ENCODE results near the gene PAK3. TPM values are rescaled to one million over a fixed set of nuclear protein-coding genes. Genes with fewer than 3 reads are reported as not detected.

The PAK3 gene
- total and polyA plus RNA-seq, 2 experiments from 2014 or later: 5.0 to 5.4 TPM

GRCh38 chrX:111168314-111168713 is 72.3 kb downstream of the PAK3 start:
- Histone ChIP-seq H3K79me2 (replicated peaks; ENCODE audit: insufficient read depth) (no peaks in the 10 kb centered on the region), H3K27ac (ENCODE audit: low read depth) (no peak overlapping the region), H3K4me1 (ENCODE audit: insufficient read depth) (no peaks in the 10 kb centered on the region), H3F3A (replicated peaks; ENCODE audit: low read depth) (no peaks in the 10 kb centered on the region), H3K36me3 (ENCODE audit: insufficient read depth) (no peaks in the 10 kb centered on the region), H3K4me2 (no peak overlapping the region), H2AFZ (no peak overlapping the region), H3K27me3 (ENCODE audit: insufficient read depth) (no peaks in the 10 kb centered on the region), H3K9me2 (ENCODE audit: insufficient read depth) (no peaks in the 10 kb centered on the region), H3K4me3 (no peak overlapping the region), H4K20me1 (replicated peaks; ENCODE audit: insufficient read depth) (no peaks in the 10 kb centered on the region)
- H3K36me3 Mint-ChIP-seq (ENCODE audit: low read depth): no peaks in the 10 kb centered on the region
- H3K27ac Mint-ChIP-seq: no peak overlapping the region
- H3K4me3 Mint-ChIP-seq: no peak overlapping the region
- no peak for TF ChIP-seq JUNB (IDR thresholded peaks at IDR 0.05; ENCODE audit: unreplicated experiment)
- TF ChIP-seq, protein P1, sequence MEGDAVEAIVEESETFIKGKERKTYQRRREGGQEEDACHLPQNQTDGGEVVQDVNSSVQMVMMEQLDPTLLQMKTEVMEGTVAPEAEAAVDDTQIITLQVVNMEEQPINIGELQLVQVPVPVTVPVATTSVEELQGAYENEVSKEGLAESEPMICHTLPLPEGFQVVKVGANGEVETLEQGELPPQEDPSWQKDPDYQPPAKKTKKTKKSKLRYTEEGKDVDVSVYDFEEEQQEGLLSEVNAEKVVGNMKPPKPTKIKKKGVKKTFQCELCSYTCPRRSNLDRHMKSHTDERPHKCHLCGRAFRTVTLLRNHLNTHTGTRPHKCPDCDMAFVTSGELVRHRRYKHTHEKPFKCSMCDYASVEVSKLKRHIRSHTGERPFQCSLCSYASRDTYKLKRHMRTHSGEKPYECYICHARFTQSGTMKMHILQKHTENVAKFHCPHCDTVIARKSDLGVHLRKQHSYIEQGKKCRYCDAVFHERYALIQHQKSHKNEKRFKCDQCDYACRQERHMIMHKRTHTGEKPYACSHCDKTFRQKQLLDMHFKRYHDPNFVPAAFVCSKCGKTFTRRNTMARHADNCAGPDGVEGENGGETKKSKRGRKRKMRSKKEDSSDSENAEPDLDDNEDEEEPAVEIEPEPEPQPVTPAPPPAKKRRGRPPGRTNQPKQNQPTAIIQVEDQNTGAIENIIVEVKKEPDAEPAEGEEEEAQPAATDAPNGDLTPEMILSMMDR (conservative IDR thresholded peaks at IDR 0.05; ENCODE audit: low read depth in 2 of 2): peak; percentile 57 to 75
- no peaks in the 10 kb centered on the region for H3K4me1 Mint-ChIP-seq
- ATAC-seq (peak; percentile 52; the same call in 2 of the 3 replicates), DNase-seq (ENCODE audit: low spot score) (peak; percentile 43)
- no peaks in the 10 kb centered on the region for H3K27me3 Mint-ChIP-seq (ENCODE audit: insufficient read depth, low read depth, poor library complexity)
- H3K9me3 Mint-ChIP-seq: no peaks in the 10 kb centered on the region

- Histone ChIP-seq H3K4me3 (no peak overlapping the region), H2AFZ (no peak overlapping the region), H3K4me2 (no peak overlapping the region), H3K4me1 (ENCODE audit: insufficient read depth) (no peaks in the 10 kb centered on the region), H3K36me3 (ENCODE audit: insufficient read depth) (no peaks in the 10 kb centered on the region), H3K9me2 (ENCODE audit: insufficient read depth) (no peaks in the 10 kb centered on the region), H3K79me2 (replicated peaks; ENCODE audit: insufficient read depth) (no peaks in the 10 kb centered on the region), H3K27me3 (ENCODE audit: insufficient read depth) (no peaks in the 10 kb centered on the region), H4K20me1 (replicated peaks; ENCODE audit: insufficient read depth) (no peaks in the 10 kb centered on the region), H3K27ac (ENCODE audit: low read depth) (no peak overlapping the region), H3F3A (replicated peaks; ENCODE audit: low read depth) (no peaks in the 10 kb centered on the region)
- no peak for DNase-seq (ENCODE audit: low spot score)
- Mint-ChIP-seq H3K4me3 (no peak overlapping the region), H3K27ac (no peak overlapping the region), H3K27me3 (ENCODE audit: insufficient read depth, low read depth, poor library complexity) (no peaks in the 10 kb centered on the region), H3K4me1 (no peaks in the 10 kb centered on the region; the same call in 2 of the 3 replicates), H3K36me3 (ENCODE audit: low read depth) (no peaks in the 10 kb centered on the region), H3K9me3 (no peaks in the 10 kb centered on the region)
- no peak for ATAC-seq
- TF ChIP-seq, protein P1 (conservative IDR thresholded peaks at IDR 0.05; ENCODE audit: low read depth in 2 of 2): no peak
- no peak for TF ChIP-seq EZH2 (IDR thresholded peaks at IDR 0.05; ENCODE audit: low read depth, unreplicated experiment)
- no peak for TF ChIP-seq ZNF331 (CRISPR knock-in tag; IDR thresholded peaks at IDR 0.05; ENCODE audit: low read depth)
- TF ChIP-seq EZH2phosphoT487 (IDR thresholded peaks at IDR 0.05; ENCODE audit: unreplicated experiment): no peak
- TF ChIP-seq STAT1 (IDR thresholded peaks at IDR 0.05; ENCODE audit: unreplicated experiment): no peak
- TF ChIP-seq, protein P2, sequence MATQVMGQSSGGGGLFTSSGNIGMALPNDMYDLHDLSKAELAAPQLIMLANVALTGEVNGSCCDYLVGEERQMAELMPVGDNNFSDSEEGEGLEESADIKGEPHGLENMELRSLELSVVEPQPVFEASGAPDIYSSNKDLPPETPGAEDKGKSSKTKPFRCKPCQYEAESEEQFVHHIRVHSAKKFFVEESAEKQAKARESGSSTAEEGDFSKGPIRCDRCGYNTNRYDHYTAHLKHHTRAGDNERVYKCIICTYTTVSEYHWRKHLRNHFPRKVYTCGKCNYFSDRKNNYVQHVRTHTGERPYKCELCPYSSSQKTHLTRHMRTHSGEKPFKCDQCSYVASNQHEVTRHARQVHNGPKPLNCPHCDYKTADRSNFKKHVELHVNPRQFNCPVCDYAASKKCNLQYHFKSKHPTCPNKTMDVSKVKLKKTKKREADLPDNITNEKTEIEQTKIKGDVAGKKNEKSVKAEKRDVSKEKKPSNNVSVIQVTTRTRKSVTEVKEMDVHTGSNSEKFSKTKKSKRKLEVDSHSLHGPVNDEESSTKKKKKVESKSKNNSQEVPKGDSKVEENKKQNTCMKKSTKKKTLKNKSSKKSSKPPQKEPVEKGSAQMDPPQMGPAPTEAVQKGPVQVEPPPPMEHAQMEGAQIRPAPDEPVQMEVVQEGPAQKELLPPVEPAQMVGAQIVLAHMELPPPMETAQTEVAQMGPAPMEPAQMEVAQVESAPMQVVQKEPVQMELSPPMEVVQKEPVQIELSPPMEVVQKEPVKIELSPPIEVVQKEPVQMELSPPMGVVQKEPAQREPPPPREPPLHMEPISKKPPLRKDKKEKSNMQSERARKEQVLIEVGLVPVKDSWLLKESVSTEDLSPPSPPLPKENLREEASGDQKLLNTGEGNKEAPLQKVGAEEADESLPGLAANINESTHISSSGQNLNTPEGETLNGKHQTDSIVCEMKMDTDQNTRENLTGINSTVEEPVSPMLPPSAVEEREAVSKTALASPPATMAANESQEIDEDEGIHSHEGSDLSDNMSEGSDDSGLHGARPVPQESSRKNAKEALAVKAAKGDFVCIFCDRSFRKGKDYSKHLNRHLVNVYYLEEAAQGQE (IDR thresholded peaks at IDR 0.05; ENCODE audit: unreplicated experiment): no peak
- no peak for TF ChIP-seq ZNF114 (CRISPR knock-in tag; IDR thresholded peaks at IDR 0.05)
- TF ChIP-seq JUNB (IDR thresholded peaks at IDR 0.05; ENCODE audit: unreplicated experiment): no peak
These were observed 73.2 kb downstream of the PAK3 start for GRCh38 chrX:111169141-111169540.
